GM18507 (cell line): ENCODE measurements around the gene OTOG.

Source experiments
- DNase-seq: peaks from one replicate; pipeline ENCODE4 v3.0.0; 2011; ENCODE audit warnings: low read depth; ENCODE audit not compliant: insufficient read length; ENCODE audit errors: extremely low spot score
- FAIRE-seq: peaks from 2 replicates; lab custom pipeline; 2011; peaks lifted over from hg19 to GRCh38; lab: Jason Lieb, UNC

OTOG gene

DNA sequence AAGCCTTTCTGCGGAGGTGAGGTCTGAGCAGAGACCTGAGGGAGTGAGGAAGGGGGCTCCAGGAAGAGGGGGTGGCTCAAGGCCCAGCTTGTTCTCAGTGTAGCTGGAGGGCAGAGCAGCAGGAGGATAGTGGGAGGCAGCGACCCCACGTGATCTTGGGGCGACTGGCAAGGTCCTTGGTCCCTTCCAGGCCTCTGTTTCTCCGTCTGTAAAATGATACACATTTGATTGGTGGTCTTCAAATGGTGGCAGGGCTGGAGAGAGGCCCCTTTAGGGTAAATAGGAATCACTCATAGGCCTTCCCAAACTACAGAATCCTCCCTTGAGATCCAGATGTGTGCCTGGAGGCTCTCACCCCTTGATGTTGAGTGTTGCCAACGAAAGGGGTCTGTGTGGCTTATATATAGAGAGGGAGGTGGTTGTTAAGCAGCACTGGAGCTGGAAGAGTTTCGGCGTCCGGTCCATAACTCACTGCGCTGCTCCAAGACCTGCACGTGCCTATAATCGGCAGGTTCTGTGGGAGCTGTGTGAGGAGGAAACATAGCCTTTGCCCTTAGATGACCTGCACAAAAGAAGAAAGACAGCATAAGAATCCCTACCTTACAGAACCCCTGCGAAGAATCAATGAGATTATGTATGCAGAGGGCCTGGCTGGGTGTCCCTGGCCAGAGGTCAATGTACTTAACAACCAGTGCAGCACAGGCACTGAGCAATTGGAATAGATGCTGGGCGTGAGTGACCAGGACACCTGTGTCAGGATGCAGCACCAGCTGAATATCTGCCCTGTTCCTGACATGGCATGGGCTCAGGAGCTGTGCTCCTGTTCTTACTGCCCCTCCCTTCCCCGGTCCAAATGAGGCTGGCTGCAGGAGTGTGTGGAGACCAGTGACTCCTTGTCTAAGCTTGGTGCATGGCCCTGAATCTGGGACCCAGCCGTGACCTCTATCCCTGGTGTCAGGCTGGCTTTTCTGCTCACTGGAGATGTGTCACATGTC lies 28.7 kb downstream of the OTOG start:
- no peak for DNase-seq
- FAIRE-seq, result no peak

DNA sequence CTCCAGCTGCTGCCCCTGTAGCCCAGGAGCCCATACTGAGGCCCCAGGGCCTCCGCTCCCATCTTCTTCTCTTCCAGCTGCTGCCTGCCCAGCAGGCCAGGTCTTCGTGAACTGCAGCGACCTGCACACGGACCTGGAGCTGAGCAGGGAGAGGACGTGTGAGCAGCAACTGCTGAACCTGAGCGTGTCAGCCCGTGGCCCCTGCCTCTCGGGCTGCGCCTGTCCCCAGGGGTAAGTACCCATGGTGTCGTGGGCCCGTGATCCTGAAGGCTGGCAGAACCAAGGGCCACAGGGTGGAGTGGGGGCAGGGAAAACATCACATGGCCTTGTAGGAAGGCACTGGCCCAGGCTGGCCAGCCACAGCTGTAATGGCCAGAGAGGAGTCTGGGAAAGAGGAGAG lies 31.2 kb downstream of the OTOG start:
- FAIRE-seq, result no peak
- DNase-seq, result no peak

DNA sequence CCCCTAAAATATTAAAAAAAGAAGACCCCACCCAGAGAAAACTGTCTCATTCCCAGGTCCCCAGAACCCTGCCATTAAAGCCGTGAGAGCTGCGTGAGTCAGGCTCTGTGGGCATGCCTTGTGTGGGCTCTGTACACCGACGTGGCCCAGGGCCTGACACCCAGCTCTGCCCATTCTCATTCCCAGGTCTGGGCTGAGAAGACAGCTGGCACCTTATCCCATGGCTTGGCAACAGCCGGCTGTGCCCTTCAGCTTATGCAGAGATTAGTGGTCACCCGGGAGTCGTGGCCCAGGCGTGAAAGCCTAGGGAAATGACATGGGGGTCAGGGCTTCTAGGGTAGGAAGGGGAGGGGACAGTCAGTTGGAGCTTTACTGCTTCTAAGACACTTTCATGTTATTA lies 31.9 kb downstream of the OTOG start:
- FAIRE-seq (no peak), DNase-seq (no peak)

DNA sequence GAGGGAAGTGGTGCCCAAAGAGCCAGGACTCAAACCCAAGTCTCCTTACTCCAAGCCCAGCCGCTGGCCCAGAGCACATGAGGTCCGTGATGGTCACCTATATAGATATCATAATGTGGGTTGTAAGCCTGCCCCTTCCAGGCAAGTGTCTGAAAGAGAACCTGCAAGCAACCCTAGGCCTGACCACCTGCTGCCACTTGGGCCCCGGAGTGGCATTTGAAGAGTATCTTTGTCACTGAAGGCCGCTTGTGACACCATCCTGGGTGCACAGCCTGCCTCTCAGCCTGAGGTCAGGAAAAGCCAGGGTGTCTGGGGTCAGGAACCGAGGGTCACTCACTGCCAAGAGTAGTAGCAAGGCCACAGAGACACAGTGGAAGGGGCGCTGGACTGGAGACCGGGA lies 32.4 kb downstream of the OTOG start:
- DNase-seq, result no peak
- no peak for FAIRE-seq

DNA sequence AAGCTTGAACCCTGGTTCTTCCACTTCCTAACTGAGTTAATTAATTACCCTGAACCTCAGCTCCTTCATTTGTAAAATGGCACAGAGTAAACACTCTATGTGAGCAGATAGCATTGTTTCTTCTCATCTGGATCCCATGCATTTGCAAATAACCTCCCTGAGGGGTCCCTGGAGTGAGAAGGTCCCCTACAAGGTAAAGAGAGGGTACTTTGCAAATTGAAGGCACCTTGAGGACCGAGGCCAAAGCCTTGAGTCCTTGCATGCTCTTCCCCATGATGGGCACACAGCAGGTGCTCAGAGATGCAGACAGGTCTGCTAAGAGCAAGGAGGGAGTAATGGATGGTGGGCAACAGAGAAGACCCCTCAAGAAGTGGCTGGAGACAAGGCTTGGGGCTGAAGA lies 33.2 kb downstream of the OTOG start:
- FAIRE-seq (no peak), DNase-seq (no peak)

DNA sequence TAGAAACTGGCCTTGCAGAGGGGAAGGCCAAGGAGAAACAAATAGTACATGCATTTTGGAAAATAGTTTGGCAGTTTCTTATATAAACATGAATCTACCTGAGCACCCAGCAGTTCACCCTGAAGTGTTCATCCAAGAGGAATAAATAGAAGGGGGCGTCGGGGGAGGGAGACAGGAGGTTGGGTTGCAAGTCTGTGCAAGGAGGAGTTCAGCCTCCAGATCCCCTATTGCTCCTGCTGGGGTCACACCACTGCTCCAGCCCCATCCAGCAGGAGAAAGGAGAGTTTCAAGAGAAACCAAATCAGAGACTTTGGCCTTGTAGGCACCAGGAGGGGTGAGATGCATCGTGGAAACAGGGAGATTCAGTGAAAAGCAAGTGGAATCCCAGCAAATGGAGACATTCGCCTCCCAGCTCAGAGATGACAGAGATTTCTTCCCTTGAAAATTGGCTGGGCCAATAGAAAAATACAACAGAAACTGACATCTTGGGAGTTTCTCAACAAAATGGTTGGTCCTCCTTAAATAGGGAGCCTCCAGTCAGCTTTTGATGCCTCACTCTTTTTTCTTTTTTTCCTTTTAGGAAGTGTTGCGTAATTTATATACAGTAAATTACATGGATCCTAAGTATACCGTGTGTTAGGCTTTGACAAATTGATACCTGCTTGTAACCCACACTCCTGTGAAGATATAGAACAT lies 34.1 kb downstream of the OTOG start:
- FAIRE-seq (no peak), DNase-seq (no peak)

DNA sequence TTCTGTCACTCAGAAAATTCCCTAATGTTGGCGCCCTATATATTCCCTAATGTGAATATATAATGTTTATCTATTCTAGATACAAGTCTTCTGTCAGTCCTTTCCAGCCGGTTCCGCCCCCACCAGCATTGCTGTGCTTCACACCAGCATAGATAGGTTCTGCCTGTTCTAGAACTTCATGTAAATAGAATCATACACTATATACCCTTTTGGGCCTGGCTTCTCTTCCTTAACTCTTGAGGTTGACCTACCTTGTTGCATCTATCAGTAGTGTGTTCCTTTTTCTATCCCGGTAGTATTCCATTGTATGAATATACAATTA lies 34.6 kb downstream of the OTOG start:
- FAIRE-seq, result no peak
- DNase-seq, result no peak

DNA sequence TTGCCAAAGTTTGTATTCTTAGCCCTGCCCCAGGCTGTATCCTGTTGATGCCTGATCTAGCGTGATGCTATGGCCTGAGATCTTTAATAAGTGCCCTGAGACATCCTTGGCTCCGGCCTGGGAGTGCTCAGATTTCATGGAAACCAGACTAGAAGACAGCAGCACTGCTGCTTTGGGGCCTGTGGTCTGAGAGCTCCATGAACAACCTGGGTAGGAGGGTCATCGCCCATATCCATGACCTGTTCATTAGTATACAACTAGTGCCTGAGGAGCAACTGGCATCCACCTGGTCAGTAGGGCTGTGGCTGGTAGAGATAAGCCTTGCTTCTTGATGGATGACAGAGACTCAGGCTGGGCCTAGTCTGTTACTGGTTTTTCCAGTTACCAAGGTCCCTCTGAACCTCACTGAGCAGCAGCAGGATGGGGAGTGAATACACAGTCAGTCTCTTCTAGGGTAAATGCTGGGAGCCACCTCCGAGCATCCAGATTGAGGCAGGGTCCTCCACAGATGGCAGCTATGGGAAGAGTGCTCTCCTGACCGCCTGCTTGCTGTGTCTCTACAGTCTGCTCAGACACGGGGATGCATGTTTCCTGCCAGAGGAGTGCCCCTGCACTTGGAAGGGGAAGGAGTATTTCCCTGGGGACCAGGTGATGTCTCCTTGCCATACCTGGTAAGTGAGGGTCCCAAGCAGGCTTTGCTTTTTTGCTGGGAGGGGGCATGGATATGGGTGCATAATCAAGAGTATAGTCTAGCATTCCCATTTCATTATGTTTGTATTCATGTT lies 39.0 kb downstream of the OTOG start:
- FAIRE-seq (no peak), DNase-seq (no peak)

DNA sequence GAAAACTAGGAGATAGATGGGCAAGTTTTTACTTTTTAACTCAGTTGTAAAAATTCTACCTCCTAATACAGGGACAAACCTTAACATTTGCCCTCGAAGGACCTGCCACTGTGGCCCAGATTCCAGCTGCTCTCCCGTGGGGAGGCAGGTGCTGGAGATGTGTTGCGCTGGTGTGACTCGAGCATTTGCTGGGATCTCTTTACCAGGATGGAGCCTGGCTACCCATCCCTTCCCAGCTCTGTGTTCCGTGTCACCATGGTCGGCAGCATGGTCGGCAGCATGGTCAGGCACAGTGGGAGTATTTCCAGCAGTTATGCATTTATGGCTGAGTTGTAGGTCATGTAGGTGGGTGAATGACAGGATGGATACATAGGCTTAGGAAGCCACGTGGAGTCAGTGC lies 41.1 kb downstream of the OTOG start:
- no peak for FAIRE-seq
- DNase-seq, result no peak

DNA sequence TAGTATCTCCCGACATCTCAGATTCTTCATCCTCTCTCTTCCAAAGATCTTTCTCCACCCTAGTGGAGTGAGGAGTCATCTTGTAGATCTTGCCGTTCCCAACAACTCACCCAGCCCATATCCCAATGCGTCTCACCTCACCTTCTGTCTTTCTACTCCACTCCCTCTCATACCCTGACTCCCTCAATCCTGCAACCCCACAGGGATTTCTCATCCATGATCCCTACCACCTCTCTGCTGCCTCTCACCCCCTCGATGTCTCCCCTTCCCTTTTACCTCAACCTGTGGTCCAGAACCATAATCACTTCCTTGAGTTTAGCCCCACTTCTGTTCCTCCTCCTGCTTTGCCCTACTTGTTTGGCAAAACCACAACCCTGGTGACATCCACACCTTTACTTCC lies 41.7 kb downstream of the OTOG start:
- DNase-seq (no peak), FAIRE-seq (no peak)

DNA sequence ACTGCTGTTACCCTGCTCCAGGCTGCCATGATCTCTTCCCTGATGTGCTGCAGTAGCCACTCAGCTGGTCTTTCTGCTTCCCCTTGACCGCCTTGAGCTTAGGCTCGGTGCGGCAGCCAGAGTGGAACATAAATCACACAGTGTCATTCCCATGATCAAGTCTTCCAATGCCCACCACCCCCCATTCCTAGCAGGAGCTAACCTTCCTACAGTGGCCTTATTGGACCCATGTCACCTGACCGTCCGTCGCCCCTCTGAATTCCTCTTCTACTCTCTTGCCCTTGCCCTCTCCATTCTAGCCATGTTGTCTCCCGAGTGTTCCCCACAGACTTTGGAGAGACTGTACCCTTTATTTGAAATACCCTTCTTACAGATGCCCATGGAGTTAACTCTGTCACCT lies 43.4 kb downstream of the OTOG start:
- FAIRE-seq (no peak), DNase-seq (no peak)

DNA sequence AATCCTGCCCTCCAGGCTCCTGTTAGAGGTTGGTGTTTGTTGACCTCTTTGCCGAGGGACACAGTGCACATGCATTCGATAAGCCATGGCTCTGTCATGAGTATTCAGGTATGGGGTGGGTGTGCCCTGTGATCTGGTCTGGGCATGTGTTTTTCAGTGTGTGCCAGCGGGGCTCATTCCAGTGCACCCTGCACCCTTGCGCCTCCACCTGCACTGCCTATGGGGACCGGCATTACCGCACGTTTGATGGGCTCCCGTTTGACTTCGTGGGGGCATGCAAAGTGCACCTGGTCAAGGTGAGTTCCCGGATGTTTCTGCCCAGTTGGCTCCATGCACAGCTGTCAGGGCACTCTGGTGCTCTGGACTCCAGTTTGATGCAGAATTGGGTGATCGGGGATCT lies 44.2 kb downstream of the OTOG start:
- no peak for FAIRE-seq
- DNase-seq, result no peak

DNA sequence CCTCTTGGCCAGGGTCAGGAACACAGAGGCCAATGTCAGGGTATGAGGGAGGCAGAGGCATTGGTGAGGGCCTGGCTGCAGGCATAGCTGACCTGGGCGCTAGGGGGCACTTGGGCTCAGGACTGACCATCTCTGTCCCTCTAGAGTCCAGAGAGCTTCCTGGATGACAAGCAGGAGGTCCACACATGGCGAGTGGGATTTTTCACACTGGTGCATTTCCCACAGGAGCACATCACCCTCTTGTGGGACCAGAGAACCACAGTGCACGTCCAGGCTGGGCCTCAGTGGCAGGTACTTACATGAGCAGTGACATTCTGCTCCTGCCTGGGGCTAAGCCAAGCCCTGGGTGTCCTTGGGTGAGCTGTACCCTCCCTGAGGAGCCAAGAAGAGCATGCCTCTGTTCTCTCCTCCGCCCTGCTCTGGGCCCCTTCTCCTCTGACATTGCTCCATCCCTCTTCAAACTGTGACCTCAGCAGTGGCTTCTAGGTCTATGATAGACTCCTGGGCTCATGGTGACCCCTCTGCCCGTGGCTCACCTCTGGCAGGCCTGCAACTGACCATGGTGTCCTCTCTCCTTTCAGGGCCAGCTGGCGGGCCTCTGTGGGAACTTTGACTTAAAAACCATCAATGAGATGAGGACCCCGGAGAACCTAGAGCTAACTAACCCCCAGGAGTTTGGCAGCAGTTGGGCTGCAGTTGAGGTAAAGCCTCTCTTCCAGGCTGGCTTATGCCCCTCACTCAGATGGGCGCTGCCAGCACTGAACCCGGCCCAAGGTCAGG lies 46.6 kb downstream of the OTOG start:
- FAIRE-seq, result no peak
- DNase-seq, result no peak

DNA sequence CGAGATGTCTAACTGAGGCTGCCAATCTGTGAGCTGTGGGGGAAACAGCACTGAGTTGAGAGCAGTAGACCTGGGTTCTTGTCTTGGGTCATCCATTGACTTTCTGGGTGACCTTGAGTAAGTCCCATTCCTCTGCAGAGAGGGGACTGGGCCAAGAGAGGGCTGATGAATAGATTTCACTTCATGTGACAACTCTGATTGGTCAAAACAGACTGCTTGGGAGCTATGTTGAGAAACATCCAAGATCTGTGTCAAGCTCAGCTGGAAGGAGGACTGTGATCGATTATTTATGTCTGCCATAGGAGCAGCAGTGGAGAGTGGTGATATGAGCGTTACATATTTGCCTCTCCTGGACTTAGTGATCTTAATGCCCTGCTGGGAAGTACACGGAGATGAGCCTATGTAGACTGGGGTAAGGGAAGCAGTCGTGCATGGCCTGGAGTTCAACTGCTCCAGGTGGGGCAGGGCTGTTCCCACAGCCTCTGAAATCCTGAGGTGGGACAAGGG lies 47.7 kb downstream of the OTOG start:
- no peak for DNase-seq
- no peak for FAIRE-seq

DNA sequence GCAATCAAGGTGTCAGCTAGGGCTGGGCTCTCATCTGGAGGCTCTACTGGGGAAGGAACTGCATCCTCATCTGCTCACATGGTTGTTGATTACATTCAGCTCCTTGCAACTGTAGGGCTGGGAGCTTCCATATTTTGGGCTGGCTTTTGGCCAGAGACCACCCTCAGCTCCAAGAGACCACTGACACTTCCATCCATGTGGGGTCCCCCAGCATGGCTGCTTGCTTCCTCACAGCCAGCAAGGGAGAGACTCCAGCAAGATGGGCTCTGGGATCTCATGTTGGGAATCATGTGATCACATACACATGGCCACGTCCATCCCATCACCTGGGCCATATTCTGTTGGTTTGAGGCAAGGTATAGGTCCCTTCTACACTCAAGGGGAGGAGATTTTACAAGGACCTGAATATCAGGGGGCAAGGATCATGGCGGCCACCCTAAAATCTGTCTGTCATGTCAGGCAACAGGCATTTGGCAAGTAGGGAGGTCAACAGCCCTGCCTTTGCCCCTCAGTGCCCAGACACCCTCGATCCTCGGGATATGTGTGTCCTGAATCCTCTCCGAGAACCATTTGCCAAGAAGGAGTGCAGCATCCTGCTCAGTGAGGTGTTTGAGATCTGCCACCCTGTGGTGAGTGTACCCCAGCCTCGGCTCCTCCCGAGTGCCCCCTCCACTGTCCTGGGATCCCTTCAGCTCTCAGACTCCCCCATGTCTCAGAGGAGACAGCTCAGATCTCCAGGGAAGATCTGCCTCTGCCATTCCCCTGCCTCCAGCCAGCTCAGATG lies 48.7 kb downstream of the OTOG start:
- DNase-seq (no peak), FAIRE-seq (no peak)

DNA sequence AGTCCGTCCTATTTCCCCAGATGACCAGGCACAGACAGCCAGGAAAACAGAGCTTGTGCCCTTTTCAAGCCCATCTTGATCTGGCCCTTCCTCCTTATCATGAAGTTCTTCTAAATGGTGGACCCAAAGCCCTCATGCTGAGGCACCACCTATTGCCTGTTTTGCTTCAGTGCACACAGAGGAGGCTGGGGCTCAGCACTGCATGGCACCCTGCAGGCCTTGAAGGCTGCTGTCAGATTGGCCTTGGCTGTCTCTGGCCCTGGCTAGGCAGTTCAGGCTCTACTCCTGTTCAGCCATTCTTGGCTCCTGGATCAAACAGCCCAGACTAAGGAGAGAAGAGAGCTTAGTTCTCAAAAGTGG lies 49.2 kb downstream of the OTOG start:
- no peak for DNase-seq
- FAIRE-seq, result no peak

DNA sequence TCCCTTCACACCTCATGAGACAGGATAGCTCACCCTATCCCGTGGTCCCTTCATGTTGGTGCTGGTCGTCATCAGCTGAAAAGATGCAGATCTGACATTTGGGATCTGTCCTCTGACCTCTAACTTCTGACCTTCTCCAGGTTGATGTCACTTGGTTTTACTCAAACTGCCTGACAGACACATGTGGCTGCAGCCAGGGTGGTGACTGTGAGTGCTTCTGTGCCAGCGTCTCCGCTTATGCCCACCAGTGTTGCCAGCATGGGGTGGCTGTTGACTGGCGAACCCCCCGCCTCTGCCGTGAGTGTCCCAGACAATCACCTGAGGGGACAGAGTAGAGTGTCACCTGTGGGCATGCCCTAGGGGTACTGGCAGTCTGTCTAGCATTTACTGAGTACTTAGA lies 49.7 kb downstream of the OTOG start:
- no peak for DNase-seq

DNA sequence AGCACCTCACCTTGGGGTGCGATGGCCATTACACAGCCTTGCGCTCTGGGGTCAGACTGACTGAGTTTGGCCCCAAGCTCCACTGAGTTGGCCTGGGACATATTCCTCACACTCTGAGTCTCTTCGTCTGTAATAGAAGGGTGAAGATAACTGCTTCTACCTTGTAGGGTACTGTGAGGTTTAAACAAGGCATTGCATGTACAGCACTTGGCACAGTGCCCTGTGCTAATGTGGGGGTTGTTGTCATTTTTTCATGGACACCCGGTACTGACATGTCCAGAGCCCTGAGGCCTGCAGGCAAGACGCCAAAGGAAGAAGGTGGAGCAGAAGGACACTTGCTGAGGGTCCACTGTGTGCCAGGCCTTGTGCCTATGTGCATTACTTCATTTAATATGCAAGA lies 50.7 kb downstream of the OTOG start:
- no peak for DNase-seq
- FAIRE-seq, result no peak

More for the DNA sequence above, 49.7 kb downstream of the OTOG start:
- FAIRE-seq, result no peak
